ENCODE measurements around the gene TUBG1.
"Not testable (repeated sequence)": the region's sequence is repeated elsewhere in the genome, so short reads cannot be mapped to it uniquely, and the experiment has no call there.

Gene TUBG1

DNA sequence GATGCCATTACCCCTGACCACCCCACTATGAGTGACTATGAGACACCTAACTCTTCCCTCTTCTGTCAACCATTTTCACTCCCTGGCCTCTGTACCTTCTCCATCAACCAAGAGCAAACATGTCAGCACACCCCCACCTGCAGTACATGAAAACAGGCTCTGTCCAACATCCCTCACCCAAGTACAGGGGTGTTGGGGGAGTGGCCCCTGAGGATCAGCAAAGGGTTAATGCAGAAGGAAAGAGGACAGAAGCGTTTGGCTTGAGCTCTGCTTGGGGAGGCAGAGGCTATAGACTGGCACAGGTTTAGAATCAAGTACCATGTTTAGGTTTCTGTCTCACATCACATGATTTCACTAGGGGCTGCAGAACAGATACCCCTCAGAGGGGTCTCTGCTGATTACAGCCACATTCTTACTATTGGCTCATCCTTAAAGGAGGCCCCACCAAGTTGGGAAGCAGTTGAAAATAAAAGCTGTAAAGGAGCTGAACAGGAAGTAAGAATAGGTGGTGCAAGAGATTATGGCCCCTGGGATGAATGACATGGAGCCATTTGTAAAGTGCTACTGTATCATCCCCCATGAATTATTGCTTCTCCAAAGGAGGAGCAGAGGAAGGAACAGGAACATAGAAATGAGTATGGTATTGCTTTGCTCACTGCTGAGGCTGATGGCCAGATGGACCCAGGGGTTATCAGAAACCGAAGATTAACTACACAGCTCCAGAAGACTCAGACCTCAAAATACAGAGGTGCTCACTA lies 29.5 kb upstream of the TUBG1 start:
- no peak for DNase-seq (ENCODE audit: low spot score)

DNA sequence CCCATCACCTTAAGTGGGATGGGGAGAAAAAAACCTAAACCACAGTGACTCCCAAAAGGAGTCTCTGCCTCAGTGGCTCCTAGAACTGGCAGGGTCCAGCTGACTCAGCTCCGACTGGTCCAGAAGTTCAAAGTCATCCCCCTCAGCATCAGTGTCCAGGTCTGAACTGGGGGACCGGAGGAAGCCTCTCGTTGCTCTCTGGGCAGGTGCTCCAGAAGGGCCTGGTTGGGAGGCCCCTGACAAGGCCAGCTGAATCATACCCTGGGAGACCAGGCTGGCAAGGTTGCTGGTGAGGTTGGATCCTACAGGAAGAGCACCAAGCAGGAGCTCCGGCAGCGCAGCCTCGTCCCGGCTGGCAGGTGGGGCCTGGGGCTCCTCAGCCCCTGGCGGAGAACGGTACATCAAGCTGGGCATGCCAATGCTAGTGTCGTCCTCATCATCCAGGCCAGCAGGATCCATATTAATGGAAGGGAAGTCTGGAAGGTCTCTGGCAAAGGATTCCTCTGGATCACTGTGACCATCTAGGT lies 27.7 kb upstream of the TUBG1 start:
- DNase-seq (ENCODE audit: low spot score), result no peak

DNA sequence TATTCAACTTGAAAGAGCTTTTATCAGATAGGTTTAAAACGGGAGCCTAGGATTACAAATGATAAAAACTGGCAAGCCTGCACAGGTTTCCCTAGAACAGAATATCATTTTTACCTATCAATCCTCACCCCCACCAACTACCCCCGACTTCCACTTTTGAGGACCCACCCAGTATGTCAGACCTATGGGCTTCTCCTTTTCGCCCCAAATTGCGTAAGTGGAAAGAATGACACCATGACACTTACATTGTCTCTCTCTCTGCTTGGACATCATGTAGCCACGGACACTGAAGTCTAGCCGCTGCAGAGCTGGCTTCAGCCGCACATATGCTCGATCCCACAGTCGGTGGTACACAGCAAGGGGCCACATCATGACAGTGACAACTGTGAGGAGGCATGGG lies 24.6 kb upstream of the TUBG1 start:
- DNase-seq (ENCODE audit: low spot score), result no peak

DNA sequence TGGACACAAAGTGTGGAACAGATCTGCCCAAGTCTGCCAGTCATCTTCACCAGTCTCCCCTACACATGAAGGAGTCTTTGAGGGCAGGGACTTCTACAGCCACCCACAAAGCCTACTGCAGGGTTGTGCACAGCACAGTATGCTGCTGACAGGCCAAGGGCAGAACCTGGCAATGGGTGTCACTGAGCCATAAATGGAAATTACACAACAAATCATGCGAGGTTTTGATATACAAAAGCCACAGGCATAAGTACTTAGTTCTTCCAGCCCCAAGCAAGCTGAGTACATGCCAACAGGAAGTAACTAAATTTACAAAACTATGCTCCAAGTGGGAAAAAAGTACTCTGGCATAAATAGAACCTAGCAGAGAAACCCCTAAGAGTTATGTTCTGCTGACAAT lies 24.1 kb upstream of the TUBG1 start:
- DNase-seq (ENCODE audit: low spot score), result no peak

DNA sequence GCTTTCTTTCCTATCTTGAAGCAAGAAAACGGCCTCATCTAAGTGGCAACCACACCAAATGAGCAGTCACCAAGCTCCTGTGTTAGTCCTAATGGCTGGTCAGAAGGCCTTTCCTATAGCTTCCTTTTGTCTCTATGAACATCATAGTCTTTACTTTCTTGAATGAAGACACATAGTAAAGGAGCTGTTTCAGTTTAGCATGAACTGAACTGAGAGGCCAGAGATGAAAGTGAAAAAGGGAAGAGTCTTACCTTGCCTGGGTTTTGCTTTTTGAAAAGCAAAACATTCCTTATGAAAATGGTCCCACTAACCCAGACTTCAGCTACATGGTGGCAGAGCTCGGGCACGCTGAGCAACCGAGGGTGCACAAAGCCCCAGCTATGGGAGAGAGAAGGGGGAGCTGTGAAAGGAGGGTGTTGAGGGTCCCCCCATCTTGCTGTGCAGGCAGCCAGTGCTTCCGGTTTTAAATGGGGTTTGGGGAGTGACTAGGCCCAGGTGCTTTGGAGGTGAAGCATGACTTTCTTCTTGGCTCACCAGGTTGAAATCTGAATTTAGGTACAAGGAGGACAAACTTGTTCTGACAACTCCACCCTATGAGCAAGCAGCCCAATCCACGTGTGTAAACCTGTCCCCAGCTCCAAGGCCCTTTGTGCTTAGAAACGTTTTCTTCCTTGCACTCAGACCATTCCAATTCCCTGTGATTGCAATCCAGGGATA lies 22.8 kb upstream of the TUBG1 start:
- no peak for DNase-seq (ENCODE audit: low spot score)

DNA sequence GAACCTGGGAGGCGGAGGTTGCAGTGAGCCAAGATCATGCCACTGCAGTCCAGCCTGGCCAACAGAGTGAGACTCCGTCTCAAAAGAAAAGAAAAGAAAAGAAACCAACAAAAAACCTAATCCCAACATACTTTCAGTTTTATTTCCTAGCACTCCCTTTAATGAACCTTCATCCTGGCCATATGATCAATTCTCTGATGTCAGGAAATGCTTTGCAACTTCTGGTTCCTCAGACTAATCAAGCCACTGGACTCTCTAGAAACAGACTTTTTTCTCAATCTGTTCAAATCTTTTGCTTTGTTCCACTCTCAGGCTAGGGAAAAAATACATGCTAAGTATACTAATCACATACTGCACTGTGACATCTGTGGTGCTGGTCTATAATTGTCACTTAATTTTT lies 18.6 kb upstream of the TUBG1 start:
- no peak for DNase-seq (ENCODE audit: low spot score)

DNA sequence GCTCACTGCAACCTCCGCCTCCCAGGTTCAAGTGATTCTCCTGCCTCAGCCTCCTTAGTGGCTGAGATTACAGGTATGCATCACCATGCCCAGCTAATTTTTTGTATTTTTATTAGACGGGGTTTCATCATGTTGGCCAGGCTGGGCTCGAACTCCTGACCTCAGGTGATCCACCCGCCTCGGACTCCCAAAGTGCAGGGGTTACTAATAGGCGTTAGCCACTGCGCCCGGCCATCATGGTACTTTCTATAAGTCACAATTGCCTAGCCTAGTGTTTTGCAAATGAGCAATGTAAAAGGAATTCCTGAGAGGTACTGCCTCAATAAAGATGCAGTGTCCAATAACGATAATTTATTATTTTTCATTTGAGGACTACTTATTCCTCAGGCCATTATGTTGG lies 18.1 kb upstream of the TUBG1 start:
- DNase-seq (ENCODE audit: low spot score), result no peak

DNA sequence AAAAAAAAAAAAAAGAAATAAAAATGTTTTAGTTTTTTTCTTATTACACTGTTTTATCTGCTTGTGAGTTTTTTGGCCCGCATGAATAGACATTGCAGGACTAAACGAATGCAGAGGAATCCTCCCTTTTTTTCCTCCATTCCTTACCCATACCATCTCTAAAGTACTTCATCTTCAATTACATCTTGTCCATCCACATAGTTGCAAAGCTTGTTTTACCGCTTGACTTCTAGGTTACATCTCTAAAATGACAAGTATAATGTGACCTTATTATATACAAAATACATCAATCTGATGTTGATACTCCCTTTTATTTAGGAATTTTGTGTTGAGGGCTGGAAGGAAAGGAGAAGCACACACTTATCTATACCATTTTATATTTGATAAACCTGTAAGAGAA lies 13.1 kb upstream of the TUBG1 start:
- DNase-seq (ENCODE audit: low spot score), result no peak

DNA sequence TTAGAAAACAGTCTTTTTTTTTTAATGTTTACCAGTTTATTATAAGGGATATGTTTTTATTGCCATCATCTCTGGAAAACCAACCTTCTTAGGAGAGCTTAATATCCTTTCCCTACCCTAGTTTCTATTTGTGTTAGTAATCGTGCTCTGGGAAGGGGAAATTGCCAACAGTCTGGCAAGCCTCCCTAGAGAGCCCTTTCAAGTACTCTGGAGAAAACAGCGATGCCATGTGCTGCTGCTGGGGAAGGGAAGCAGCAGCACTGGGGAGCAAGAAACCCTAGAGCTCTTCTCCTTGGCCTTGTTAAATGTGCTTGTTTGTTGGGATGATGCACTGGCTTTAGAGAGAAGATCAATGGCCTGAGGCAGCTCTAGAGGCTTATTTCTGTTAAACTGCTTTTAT lies 10.6 kb upstream of the TUBG1 start:
- no peak for DNase-seq (ENCODE audit: low spot score)

DNA sequence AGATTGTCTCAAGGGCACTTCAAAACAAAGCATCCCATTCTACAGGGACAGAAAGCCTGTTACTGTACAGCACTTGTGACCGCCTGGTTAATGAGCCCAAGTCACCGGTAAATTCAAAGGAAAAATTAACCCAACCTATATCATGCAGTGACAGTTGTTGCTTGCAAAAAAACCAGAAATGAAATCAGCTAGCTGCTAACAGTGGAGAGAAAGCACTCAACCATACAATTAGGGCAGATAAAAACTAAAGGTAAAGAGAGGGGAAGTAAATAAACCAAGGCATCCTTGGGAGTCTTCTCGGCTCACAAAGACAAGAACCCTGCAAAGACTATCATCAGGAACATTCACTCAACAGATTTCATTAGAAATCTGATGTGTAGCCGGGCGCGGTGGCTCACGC lies 6.2 kb upstream of the TUBG1 start:
- no peak for DNase-seq (ENCODE audit: low spot score)

DNA sequence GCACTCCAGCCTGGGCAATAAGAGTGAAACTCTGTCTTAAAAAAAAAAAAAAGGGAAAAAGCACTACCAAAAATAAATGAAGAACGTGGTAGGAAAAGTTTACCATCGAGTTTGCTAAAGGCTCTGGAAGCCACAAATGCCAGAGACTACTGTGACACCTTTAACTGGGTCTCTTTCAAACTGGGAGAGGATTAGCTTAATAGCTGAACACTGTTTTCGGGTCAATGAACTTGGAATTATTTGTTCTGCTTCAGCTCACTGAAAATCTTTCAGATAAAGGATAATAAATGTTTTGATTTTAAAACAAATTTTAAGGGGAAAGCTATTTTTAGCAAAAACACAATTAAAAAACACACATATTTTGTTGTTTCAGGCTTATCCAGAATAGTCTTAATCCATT lies 1.7 kb upstream of the TUBG1 start:
- DNase-seq (ENCODE audit: low spot score), result no peak

DNA sequence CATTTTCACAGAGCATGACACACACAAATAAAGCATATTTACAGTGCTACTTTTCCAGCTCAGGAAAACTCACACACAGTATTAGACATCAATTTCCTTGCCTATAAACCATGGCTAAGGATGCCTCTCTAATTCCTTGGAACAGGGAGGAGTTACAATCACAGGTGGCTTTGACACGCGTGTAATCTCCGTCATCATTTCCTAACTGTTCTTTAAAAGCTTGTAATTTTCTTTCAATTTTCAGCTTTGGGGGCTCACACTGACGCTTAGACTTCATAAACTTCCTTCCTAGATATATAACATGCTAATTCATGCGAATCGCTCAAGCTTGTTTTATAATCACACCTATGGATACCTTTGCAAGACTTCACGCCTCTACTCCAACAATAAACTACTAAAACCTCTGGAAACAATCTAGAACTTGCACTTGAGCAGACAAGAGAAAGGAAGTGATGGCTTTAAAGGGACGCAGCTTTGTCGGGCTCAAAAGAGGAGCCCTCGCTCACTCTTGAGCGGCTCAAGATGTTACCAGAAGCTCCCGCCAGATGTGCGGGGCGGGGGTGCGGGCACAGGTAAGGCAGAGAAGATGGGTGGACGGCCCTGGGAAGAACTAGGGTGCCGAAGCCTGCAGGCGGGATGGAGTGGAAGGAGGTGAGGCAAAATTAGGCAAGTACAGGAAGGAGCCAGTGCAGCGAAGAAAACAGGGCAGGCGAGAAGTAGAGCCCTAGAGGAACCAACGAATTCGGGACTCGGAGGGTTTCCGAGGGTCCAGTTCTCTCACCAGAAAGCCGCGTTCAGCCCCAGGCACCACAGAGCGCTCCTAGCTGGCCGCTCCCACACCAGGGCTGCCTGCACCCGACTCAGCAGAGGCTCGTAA lies 940 bp upstream of the TUBG1 start:
- DNase-seq (ENCODE audit: low spot score), result no peak

DNA sequence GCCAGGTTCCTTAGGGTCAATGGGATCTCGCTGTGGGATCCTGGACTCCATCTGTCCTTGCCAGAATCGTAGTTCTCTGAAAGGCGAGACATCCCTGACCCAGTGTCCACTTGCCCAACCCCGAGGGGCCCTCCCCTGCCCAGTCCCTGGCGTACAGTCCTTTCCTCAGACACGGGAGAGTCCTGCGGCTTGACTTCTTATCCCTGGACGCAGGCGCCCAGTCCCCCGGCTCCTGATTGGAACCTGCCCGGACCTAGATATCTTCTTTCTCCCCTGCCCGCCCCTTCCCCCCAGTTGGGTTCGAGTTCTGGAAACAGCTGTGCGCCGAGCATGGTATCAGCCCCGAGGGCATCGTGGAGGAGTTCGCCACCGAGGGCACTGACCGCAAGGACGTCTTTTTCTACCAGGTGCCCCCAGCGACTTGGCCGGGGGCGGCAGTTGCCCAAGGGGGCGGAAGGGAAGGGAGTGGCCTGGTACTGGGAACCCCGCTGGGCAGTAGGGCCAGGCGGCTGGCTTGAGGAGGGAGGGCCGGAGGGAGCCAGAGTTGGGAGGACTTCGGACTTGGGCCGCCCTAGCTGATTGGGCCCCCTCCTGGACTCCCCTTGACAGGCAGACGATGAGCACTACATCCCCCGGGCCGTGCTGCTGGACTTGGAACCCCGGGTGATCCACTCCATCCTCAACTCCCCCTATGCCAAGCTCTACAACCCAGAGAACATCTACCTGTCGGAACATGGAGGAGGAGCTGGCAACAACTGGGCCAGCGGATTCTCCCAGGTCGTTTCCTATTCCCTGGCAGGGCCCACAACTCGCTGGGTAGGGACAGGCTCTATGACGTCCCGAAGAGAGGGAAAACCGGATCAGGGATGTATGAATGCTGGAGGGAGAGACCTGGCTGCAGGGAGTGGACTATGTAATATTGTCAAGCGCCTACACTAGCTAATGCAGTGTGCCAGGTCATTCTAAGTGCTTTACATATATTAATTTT lies 625 bp downstream of the TUBG1 start:
- not testable (repeated sequence) for DNase-seq (ENCODE audit: low spot score)

DNA sequence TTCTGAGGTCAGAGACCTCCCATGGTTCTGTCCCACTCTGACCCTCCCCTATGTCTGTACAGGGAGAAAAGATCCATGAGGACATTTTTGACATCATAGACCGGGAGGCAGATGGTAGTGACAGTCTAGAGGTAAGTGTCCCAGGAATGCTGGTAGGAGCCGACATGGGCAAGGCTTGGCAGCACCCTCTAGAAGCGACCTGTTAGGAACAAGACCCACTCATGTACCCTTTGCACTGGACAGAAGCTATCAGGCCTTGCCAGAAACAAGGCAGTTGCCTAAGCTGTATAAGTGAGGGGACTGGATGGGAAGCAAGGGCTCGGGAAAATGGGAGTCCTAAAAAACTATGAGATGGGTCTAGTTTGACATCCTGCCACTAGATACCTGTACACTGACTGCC lies 2.5 kb downstream of the TUBG1 start:
- no peak for DNase-seq (ENCODE audit: low spot score)

DNA sequence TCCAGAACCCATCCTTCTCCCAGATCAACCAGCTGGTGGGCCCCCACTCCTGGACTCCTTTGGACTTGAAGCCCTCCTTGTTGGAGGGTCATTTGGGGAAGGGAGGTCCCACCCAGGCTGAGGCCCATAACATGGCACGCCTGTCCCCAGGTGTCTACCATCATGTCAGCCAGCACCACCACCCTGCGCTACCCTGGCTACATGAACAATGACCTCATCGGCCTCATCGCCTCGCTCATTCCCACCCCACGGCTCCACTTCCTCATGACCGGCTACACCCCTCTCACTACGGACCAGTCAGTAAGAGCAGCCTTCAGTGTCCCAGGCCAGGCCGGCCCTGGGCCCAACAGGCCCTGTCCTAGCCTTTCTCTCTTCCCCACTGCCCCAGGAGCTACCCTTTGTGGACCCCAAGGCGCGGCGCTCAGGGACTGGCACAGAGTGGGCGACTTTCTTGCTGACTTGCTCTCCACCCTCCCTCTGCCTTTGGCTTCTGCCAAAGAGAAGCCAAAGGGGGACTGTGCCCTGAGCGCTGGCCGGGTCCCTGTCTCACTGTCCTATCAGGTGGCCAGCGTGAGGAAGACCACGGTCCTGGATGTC lies 4.3 kb downstream of the TUBG1 start:
- no peak for DNase-seq (ENCODE audit: low spot score)

DNA sequence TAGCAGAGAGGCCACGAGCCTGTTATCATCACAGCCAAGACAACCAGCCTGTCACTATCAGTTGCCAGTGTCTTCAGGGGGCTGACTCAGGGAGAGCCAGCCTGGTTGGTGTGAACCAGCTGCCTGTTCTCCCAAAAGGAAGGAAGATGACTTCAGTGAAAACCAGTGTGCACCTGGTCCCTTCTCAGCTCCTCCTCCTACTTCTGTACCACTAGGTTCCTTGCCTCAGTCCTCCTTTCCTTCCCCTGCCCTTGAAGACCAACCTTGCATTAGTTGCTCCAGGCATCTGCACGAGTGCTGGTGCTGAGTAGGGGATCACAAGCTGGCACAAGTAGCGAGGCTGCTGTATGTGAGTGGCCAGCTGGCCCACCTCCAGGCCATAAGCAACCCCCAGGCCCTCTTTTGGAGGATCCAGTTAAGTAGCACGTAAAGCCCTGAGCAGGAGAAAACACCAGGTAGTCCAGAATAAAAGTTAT lies 8.5 kb downstream of the TUBG1 start:
- peak; percentile 85 for DNase-seq (ENCODE audit: low spot score)

DNA sequence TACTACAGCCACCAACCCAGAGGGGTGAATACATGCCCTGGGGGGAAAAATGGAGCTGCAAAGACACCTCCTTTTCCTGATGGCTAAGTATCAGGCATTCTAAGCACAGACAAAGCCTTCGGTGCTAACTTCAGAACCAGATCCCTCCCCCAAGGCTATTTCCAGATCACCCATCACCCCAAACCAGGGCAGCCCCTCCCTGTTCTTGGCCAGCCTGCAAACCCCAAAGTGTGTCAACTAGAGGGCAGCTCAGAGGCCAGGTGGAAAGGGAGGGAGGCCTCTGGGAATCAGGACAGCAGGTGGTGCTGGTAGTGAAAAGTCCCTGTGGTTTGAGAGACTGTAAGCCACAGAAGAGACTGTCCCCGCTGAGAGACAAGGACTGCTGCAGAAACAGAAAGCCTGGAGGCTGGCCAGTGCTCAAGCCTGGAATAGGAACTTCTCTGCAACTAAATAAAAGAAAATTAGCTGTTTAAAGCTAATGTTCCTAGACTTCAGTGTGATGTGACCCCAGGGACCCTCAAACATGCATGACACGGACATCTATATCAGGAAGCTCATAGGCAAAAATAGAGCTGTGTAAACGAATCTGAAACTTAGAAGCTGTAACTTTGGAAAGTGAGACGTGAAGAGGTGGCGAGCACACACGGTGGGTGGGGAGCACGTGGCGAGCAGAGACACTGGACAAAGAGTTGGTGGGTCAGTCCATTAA lies 9.1 kb downstream of the TUBG1 start:
- DNase-seq (ENCODE audit: low spot score), result peak; percentile 64

DNA sequence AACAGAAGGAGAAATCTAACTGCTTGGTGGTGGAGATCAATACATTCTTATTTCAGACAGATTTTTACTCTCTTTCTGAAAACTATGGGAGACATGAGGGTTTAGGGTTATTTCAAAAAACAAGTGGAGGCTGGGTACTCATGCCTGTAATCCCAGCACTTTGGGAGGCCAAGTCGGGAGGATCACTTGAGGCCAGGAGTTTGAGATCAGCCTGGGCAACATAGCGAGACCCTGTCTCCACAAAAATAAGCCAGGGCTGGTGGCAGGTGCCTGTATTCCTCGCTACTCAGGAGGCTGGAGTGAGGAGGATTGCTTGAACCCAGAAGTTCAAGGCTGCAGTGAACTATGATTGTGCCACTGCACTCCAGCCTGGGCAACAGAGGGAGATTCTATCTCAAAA lies 12.5 kb downstream of the TUBG1 start:
- DNase-seq (ENCODE audit: low spot score), result not testable (repeated sequence)

DNA sequence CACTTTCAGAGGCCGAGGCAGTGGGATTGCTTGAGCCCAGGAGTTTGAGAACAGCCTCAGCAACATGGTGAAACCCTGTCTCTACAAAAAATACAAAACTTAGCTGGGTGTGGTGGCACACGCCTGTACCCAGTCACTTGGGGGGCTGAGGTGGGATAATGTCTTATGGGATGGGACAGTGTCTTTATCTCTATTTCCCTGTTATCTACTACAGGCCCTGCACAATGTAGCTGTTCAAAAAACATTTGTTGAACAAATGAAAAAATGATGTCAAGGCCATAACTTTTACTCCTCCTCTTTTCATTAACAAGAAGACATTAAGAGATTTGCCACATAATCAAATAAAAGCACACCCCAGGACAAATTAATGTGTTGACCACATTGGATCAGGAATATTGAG lies 13.8 kb downstream of the TUBG1 start:
- DNase-seq (ENCODE audit: low spot score), result no peak
